ENCODE results near the gene KLHL15.

DNA sequence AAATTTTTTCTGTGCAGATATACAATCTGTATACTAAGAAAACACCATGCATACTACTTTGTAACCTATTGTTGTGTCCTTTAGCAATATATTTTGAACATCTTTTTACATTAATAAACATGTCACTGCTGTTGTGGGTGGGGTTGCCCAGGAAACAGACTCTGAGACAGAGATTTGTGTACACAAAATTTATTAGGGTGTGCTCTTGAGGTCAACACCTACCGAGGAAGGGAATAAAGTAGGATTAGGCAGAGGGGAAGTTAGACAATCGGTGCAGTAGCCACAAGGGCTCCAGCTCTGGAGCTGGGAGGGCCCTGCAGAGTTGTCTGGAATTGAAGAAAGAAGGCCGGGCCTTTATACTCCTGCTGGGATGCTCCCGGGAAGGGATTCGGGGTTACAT lies 62.8 kb downstream of the KLHL15 start:
- no peak for TF ChIP-seq CTCF (IDR thresholded peaks at IDR 0.05; ENCODE audit: poor library complexity)
- TF ChIP-seq EZH2phosphoT487 (IDR thresholded peaks at IDR 0.05; ENCODE audit: low read depth, severe bottlenecking, unreplicated experiment), result no peak

Data from hepatocyte (in vitro differentiated cells).